Liver (tissue), 3 donors: ENCODE results near the gene PLEK2.

Experiments used
- CTCF ChIP-seq: fragments of 150-350 bp; IDR thresholded peaks from 2 replicates; pipeline ENCODE4 v1.5.1; 2017; ENCODE audit warnings: improper control_type of control experiment, low read depth, low read length; ENCODE audit not compliant: missing input control
- EGR1 ChIP-seq, 2 donors: IDR thresholded peaks; 2 replicates each; pipeline ENCODE4 v1.6.1; 2016 to 2018; ENCODE audit warnings: antibody characterized with exemption in 2 of 2, low read depth in 2 of 2
- HNF4A ChIP-seq, 2 donors: conservative IDR thresholded peaks; 2 replicates each; pipeline ENCODE4 v1.6.1; 2016; ENCODE audit warnings: antibody characterized with exemption in 2 of 2, mild to moderate bottlenecking in 2 of 2
- HNF4G ChIP-seq: IDR thresholded peaks from 2 replicates; pipeline ENCODE4 v1.6.1; 2016; ENCODE audit warnings: antibody characterized with exemption
- MAX ChIP-seq: IDR thresholded peaks from 2 replicates; pipeline ENCODE4 v1.6.1; 2016; ENCODE audit warnings: antibody characterized with exemption
- RAD21 ChIP-seq, 2 donors: IDR thresholded peaks; 2 replicates each; pipeline ENCODE4 v1.6.1; 2016; ENCODE audit warnings: antibody characterized with exemption in 2 of 2, mild to moderate bottlenecking in 2 of 2
- REST ChIP-seq: IDR thresholded peaks from 2 replicates; pipeline ENCODE4 v1.6.1; 2016; ENCODE audit warnings: antibody characterized with exemption, mild to moderate bottlenecking
- TAF1 ChIP-seq: conservative IDR thresholded peaks from 2 replicates; pipeline ENCODE4 v1.6.1; 2016; ENCODE audit warnings: antibody characterized with exemption, mild to moderate bottlenecking
- YY1 ChIP-seq: IDR thresholded peaks from 2 replicates; pipeline ENCODE4 v1.6.1; 2016; ENCODE audit warnings: antibody characterized with exemption, mild to moderate bottlenecking
- ZBTB33 ChIP-seq: IDR thresholded peaks from 2 replicates; pipeline ENCODE4 v1.6.1; 2016; ENCODE audit warnings: antibody characterized with exemption
- donor health status: healthy.
- donor health status: healthy.

- TF ChIP-seq CTCF (no peak), REST (no peak), TAF1 (no peak), YY1 (no peak), EGR1 (IDR thresholded peaks at IDR 0.05; ENCODE audit: low read depth in 2 of 2) (no peak), MAX (no peak), HNF4G (no peak), HNF4A (conservative IDR thresholded peaks at IDR 0.05) (no peak), RAD21 (IDR thresholded peaks at IDR 0.05) (no peak), ZBTB33 (no peak)
Measured at GRCh38 chr14:67411820-67412421, at the start of gene PLEK2.
